ENCODE measurements around the gene ERFE. TPM values are rescaled to one million over a fixed set of nuclear protein-coding genes. Genes with fewer than 3 reads are reported as not detected.

The ERFE gene
- total and polyA plus RNA-seq, 2 donors (not counting 3 experiments of a cell fraction or from before 2014, with no cell fraction given) = 0.65 to 1.2 TPM

DNA sequence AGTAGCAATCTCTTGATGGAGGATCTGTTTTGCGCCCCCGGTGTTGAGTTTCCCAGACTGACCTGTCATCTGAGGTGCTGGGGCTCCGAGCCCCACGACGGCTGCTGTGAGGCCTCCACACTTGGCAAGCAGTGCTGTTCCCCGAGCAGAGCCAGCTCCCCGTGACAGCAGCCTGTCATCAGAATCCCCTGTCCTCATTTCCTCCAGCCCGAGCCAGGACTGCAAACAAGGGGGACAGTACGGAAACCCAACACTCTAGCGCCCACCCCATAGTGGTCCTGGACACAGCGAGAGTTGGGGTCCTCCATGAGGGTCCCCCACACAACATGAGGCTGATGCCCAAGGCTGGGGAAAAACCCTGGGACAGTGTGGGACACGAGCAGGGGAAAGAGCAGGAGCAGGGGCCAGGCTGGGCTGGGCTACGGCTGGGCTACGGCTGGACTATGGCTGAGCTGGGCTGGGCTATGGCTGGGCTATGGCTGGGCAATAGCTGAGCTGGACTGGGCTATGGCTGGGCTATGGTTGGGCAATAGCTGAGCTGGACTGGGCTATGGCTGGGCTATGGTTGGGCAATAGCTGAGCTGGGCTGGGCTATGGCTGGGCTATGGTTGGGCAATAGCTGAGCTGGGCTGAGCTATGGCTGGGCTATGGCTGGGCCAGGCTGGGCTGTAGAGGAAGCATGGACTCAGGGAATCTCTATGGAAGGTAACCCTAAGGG lies 21.8 kb upstream of the ERFE start:
- Histone ChIP-seq H3K4me1 (ENCODE audit: control insufficient read depth, extremely low read depth, insufficient read depth, low read length) (no peaks in the 10 kb centered on the region), H3K9me1 (replicated peaks; ENCODE audit: control insufficient read depth, extremely low read depth, insufficient read depth, low read length) (no peaks in the 10 kb centered on the region), H3K27me3 (ENCODE audit: control insufficient read depth in 2 of 2, insufficient read depth in 2 of 2, low read length in 2 of 2) (no peaks in the 10 kb centered on the region), H3K79me2 (ENCODE audit: control insufficient read depth, insufficient read depth, low read length) (no peaks in the 10 kb centered on the region), H3K9me3 (replicated peaks; ENCODE audit: control insufficient read depth, insufficient read depth, low read length) (no peaks in the 10 kb centered on the region), H2AFZ (ENCODE audit: low read depth, low read length) (no peak overlapping the region), H3K9ac (replicated peaks; ENCODE audit: extremely low read depth, insufficient read depth, low read length) (no peak overlapping the region), H3K36me3 (ENCODE audit: control insufficient read depth in 2 of 2, extremely low read depth in 1 of 2, insufficient read depth in 2 of 2, low read length in 2 of 2) (no peaks in the 10 kb centered on the region), H3K4me2 (ENCODE audit: insufficient read depth, low read length) (no peak overlapping the region), H3K4me3 (replicated peaks in 1 of 3; ENCODE audit: insufficient read depth in 1 of 3, low read depth in 1 of 3, low read length in 3 of 3) (no peak overlapping the region), H3K27ac (ENCODE audit: insufficient read depth, low read depth, low read length) (no peak overlapping the region), H4K20me1 (replicated peaks; ENCODE audit: control insufficient read depth, extremely low read depth, insufficient read depth, low read length) (no peaks in the 10 kb centered on the region)
- DNase-seq (ENCODE audit: low read depth, low spot score) = no peak
- ChIA-PET POLR2A (interaction anchor here (0.6 kb wide), 1 partner anchor 877 kb away, joined by 3 read pairs; no protein-coding TSS in a partner anchor), CTCF (interaction anchor here (0.6 kb wide), 1 partner anchor 22 kb away, joined by 3 read pairs; the partner anchor contains the start of gene ERFE)
- no TSS peak for BruUV-seq (replicated peaks)
- FAIRE-seq = no peak
- TF ChIP-seq, protein P1, sequence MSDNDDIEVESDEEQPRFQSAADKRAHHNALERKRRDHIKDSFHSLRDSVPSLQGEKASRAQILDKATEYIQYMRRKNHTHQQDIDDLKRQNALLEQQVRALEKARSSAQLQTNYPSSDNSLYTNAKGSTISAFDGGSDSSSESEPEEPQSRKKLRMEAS (IDR thresholded peaks at IDR 0.05; ENCODE audit: insufficient read depth, insufficient read length) = no peak
- TF ChIP-seq MYC (IDR thresholded peaks at IDR 0.05; ENCODE audit: low read depth, low read length) = no peak
- TF ChIP-seq EZH2 (IDR thresholded peaks at IDR 0.05; ENCODE audit: borderline replicate concordance, low read depth, low read length, severe bottlenecking) = no peak
- intact Hi-C loops (cut with micrococcal nuclease) (no loop called here), dilution Hi-C loops (cut with MboI; ENCODE audit: extremely low pct_ligation_motif_present, low sequenced_read_pairs) (no loop called here)

DNA sequence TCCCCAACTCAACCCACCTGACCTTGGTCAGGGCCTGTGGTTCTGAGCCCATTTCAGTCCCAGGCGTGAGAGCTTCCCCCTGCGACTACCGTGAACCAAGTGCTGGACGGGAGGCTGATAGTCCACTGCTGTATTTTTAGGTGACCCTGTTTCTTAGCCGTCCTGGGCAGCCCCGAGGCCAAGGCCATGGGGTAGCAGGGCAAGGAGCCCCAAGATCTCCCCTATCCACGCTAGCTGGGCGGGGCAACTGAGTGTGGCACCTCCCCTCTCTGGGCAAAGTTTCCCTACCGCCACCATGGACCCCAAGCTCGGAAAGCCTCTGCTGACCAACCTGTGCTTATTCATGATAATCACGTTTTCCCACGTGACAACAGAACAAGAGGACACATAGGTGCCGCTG lies 20.9 kb upstream of the ERFE start:
- FAIRE-seq = no peak
- Histone ChIP-seq H3K4me3 (replicated peaks in 1 of 3; ENCODE audit: insufficient read depth in 1 of 3, low read depth in 1 of 3, low read length in 3 of 3) (no peak overlapping the region), H3K79me2 (ENCODE audit: control insufficient read depth, insufficient read depth, low read length) (no peaks in the 10 kb centered on the region), H3K4me1 (ENCODE audit: control insufficient read depth, extremely low read depth, insufficient read depth, low read length) (no peaks in the 10 kb centered on the region), H4K20me1 (replicated peaks; ENCODE audit: control insufficient read depth, extremely low read depth, insufficient read depth, low read length) (no peaks in the 10 kb centered on the region), H3K27me3 (ENCODE audit: control insufficient read depth in 2 of 2, insufficient read depth in 2 of 2, low read length in 2 of 2) (no peaks in the 10 kb centered on the region), H3K4me2 (ENCODE audit: insufficient read depth, low read length) (no peak overlapping the region), H3K36me3 (ENCODE audit: control insufficient read depth in 2 of 2, extremely low read depth in 1 of 2, insufficient read depth in 2 of 2, low read length in 2 of 2) (no peaks in the 10 kb centered on the region), H3K9me3 (replicated peaks; ENCODE audit: control insufficient read depth, insufficient read depth, low read length) (no peaks in the 10 kb centered on the region), H3K27ac (ENCODE audit: insufficient read depth, low read depth, low read length) (no peak overlapping the region), H3K9ac (replicated peaks; ENCODE audit: extremely low read depth, insufficient read depth, low read length) (no peak overlapping the region), H3K9me1 (replicated peaks; ENCODE audit: control insufficient read depth, extremely low read depth, insufficient read depth, low read length) (no peaks in the 10 kb centered on the region), H2AFZ (ENCODE audit: low read depth, low read length) (no peak overlapping the region)
- intact Hi-C loops (cut with micrococcal nuclease) = no loop called here
- POLR2A ChIA-PET = interaction anchor here (0.6 kb wide), 1 partner anchor 11 kb away, joined by 7 read pairs; no protein-coding TSS in a partner anchor
- DNase-seq (ENCODE audit: low read depth, low spot score) = no peak
- CTCF ChIA-PET = interaction anchor here (0.6 kb wide), 1 partner anchor 21 kb away, joined by 3 read pairs; the partner anchor contains the start of gene ERFE
- BruUV-seq (replicated peaks) = no TSS peak
- TF ChIP-seq, protein P1 (IDR thresholded peaks at IDR 0.05; ENCODE audit: insufficient read depth, insufficient read length) = no peak
- TF ChIP-seq MYC (IDR thresholded peaks at IDR 0.05; ENCODE audit: low read depth, low read length) (no peak), FOS (IDR thresholded peaks at IDR 0.05; ENCODE audit: borderline replicate concordance, insufficient read depth, low read length) (no peak), GATA2 (IDR thresholded peaks at IDR 0.05; ENCODE audit: insufficient read depth, insufficient read length, low read depth, low read length) (no peak), JUN (IDR thresholded peaks at IDR 0.05; ENCODE audit: borderline replicate concordance, insufficient read depth, insufficient read length, low read depth) (no peak), POLR2AphosphoS5 (IDR thresholded peaks at IDR 0.05; ENCODE audit: insufficient read depth, low read depth, low read length) (no peak), EZH2 (IDR thresholded peaks at IDR 0.05; ENCODE audit: borderline replicate concordance, low read depth, low read length, severe bottlenecking) (no peak), POLR2A (IDR thresholded peaks at IDR 0.05; ENCODE audit: low read depth, low read length) (no peak)
- TF ChIP-seq, protein P2, sequence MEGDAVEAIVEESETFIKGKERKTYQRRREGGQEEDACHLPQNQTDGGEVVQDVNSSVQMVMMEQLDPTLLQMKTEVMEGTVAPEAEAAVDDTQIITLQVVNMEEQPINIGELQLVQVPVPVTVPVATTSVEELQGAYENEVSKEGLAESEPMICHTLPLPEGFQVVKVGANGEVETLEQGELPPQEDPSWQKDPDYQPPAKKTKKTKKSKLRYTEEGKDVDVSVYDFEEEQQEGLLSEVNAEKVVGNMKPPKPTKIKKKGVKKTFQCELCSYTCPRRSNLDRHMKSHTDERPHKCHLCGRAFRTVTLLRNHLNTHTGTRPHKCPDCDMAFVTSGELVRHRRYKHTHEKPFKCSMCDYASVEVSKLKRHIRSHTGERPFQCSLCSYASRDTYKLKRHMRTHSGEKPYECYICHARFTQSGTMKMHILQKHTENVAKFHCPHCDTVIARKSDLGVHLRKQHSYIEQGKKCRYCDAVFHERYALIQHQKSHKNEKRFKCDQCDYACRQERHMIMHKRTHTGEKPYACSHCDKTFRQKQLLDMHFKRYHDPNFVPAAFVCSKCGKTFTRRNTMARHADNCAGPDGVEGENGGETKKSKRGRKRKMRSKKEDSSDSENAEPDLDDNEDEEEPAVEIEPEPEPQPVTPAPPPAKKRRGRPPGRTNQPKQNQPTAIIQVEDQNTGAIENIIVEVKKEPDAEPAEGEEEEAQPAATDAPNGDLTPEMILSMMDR (IDR thresholded peaks at IDR 0.05; ENCODE audit: extremely low read depth in 1 of 2, insufficient read depth in 1 of 2, low read depth in 1 of 2, low read length in 2 of 2) = no peak
- dilution Hi-C loops (cut with MboI; ENCODE audit: extremely low pct_ligation_motif_present, low sequenced_read_pairs) = no loop called here

Data from endothelial cell of umbilical vein (primary cell).